ENCODE data around the gene PPP1R12C.

PPP1R12C gene

DNA sequence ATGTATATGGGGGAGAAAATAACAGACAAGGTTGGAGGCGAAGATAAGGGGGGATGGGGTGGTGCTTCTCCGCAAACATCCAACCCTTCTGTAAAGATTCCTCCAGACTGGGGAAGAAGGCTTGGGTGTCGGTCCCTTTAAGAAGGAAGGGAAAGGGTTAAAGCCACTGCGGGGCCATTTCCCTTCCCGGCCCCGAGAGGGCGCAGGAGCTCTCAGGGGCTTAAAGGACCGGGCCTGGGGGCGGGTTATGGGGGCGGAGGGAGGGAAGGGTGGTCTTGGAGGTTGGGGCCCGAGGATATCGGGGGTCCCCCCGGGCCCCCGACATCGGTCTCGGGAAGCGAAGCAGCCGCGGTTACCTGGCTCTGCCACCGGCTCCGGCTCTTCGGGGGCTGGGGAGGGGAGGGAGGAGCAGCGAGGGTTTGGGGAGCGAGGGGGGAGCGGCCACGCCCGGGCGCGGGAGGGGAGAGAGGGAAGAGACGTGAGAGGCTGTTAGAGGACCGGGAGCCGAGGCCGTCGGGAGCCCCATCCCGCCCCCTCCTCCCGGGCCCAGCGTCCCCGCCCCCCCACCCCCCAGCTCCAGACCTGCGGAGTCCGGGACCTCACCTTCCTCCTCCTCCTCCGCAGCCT lies 28.8 kb upstream of the PPP1R12C start:
- DNase-seq = peak; percentile 92

DNA sequence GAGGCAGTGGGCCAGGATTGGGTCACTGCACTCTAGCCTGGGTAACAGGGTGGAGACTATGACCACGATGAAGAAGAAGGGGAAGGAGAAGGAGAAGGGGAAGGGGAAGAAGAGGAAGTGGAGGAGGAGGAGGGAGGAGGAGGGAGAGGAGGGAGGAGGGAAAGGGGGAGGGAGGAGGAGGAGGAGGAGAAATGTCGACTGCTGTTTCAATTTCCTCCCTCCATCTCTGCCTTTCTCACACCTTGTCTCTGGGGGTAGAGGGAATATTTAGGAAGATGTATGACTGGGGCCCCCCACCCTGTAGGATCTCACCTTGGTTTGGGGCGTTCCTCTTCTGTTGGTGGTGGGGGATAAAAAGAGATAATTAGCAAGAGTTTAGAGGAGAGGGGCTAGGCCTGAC lies 27.8 kb upstream of the PPP1R12C start:
- DNase-seq = no peak

- DNase-seq = no peak
Observed at GRCh38 chr19:55141696-55142095, 24.3 kb upstream of the PPP1R12C start.

- no peak for DNase-seq
Observed at GRCh38 chr19:55137915-55138314, 20.5 kb upstream of the PPP1R12C start.

GRCh38 chr19:55136399-55137102 lies 19.1 kb upstream of the PPP1R12C start:
- no peak for DNase-seq

GRCh38 chr19:55134736-55135135 lies 17.3 kb upstream of the PPP1R12C start:
- DNase-seq = no peak

DNA sequence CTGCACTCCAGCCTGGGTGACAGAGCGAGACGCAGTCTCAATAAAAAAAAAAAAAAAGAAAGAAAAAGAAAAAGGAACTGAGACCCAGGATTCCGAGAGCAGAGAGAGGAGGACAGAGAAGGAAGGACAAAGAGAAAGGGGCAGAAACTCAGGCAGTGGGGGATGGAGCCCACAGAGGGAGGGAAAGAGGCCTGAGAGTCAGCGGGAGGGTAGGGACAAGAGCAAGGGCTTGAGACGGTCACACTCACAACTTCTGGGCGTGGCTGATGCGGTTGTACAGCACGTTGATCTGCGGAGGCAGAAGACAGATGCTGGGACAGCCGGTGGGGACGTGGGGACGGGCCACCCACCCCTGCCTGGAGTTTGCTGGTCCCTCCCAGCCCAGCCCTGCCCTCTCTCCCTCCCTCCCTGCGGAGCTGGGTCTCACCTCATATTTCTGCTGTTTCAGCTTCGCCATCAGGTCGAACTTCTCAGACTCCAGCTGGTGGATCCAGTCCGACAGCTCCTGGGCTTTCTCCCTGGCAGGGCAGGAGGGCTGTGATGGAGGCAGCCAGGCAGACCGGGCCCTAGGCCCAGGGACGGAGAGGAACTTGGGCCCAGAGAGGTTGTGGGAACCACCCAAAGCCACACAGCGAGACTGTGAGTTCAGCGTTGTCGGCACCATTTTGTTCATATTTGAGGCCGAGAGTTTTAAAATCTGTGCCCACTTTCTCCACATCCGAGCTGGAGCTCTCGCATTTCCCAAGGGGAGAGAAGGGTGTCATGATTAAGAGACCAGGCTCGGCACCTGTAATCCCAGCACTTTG lies 16.4 kb upstream of the PPP1R12C start:
- no peak for DNase-seq

DNA sequence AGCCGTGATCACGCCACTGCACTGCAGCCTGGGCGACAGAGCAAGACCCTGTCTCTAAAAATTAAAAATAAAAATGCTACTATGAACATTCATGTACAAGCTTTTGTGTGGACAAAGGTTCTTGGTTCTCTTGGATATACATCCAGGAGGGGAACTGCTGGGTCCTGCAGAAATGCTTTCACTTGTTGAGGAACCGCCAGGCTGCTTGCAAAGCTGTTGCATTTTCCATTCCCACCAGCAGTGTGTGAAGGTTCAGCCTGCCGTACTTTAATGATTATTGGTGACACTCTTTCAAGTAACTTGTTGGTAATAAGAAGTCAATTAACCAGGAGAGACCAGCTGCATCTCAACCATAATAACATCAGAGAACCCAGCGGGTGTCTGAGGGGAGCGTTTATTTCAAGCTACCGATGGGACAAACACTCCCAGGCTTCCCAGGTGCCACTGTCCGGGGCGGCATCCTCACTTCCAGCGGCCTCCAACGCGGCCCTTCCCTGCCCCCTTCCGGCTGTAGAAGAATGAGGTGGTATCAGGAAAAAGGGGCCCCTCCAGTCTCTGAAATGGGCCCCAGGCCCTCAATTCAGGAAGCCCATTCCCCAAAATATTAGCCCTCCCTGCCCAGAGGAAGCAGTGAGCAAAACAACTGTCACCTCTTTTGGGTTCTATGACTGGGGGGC lies 15.2 kb upstream of the PPP1R12C start:
- no peak for DNase-seq

DNA sequence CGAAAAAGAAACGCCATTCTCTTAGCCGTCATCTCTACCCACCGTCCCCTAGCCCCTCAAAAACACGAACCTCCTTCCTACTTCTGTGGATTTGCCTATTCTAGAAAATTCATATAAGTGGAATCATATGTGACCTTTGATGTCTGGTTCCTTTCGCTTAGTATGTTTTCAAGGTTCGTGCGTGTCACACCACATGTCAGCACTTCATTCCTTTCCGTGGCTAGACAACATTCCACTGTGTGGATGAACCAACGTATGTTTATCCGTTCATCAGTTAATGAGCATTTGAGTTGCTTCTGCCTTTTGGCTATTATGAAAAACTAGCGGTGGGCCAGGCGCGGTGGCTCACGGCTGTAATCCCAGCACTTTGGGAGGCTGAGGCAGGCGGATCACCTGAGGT lies 14.0 kb upstream of the PPP1R12C start:
- DNase-seq = no peak

GRCh38 chr19:55119053-55119452 lies 1.6 kb upstream of the PPP1R12C start:
- DNase-seq = no peak

DNA sequence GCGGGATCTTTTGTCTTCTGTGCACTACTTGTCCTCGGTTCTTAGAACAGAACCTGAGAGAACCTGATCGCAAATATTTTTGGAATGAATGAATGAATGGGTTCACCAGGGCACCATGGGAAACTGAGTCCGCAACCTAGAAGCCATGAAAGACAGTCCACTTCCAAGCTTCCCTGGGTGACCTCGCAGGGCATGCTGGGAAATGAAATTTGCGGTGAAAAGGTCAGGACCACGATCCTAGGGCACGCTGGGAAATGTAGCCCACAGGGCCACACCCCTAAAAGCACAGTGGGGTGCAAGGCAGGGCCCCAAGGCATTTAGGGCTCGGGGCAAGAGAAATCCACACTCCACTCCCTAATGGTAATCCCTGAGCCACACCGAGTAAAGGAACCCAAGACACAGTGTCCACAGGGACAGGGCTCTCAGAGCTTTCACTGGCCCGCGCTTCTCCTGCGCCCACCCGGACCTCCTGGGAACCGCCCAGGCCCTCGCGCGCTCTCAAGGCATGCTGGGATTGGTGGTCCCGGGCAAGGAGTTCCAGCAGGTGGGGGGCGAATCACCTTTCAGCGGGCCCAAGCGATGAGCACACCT lies 1.1 kb upstream of the PPP1R12C start:
- DNase-seq = peak; percentile 57

- peak; percentile 100 for DNase-seq
Observed at GRCh38 chr19:55117663-55118391, 390 bp upstream of the PPP1R12C start.

DNA sequence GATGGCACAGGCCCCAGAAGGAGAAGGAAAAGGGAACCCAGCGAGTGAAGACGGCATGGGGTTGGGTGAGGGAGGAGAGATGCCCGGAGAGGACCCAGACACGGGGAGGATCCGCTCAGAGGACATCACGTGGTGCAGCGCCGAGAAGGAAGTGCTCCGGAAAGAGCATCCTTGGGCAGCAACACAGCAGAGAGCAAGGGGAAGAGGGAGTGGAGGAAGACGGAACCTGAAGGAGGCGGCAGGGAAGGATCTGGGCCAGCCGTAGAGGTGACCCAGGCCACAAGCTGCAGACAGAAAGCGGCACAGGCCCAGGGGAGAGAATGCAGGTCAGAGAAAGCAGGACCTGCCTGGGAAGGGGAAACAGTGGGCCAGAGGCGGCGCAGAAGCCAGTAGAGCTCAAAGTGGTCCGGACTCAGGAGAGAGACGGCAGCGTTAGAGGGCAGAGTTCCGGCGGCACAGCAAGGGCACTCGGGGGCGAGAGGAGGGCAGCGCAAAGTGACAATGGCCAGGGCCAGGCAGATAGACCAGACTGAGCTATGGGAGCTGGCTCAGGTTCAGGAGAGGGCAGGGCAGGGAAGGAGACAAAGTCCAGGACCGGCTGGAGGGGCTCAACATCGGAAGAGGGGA lies 1.1 kb downstream of the PPP1R12C start:
- peak; percentile 88 for DNase-seq

GRCh38 chr19:55115446-55116065 lies 1.9 kb downstream of the PPP1R12C start:
- no peak for DNase-seq

GRCh38 chr19:55114566-55115145 lies 2.8 kb downstream of the PPP1R12C start:
- no peak for DNase-seq

DNA sequence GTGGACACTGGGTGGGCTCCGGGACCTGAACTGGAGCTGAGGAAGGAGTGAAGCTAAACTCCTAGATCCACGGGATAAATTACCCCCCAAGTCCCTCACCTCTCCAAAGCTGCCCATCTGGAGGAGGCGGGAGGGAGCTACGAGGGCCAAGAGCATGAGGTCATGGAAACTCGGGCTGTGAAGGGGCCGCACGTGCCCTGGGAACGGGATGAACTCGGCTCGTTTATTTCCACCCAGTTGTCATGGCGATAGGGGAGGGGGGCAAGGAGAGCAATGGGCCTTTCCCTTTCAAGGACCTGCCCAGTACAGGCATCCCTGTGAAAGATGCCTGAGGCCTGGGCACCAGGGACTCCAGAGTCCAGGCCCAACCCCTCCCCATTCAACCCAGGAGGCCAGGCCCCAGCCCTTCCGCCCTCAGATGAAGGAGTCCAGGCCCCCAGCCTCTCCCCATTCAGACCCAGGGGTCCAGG lies 3.8 kb downstream of the PPP1R12C start:
- peak; percentile 72 for DNase-seq

GRCh38 chr19:55112777-55113569 lies 4.5 kb downstream of the PPP1R12C start:
- no peak for DNase-seq

DNA sequence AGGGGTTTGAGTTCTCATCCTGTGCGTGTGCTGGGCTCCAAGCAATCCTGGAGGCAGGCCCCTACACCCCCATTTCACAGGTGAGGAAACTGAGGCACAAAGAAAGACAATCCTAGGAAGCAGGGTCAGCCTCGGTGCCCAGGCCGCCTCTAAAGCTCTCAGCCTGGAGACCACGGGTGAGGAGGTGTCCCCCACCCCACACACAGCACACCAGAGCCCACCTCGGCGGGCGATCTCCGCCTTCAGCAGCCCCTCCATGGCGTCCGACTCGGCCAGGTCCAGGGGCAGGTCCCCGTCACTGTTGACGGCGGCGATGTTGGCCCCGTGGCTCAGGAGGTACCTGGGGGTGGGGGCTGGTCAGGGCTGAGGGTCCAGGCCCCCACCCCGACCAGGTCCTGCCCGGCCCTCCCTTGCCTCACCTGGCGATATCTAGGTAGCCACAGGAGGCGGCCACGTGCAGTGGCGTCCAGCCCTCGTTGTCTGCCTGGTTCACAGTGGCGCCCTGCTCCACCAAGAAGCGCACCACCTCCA lies 5.1 kb downstream of the PPP1R12C start:
- DNase-seq = no peak

GRCh38 chr19:55111238-55111831 lies 6.1 kb downstream of the PPP1R12C start:
- no peak for DNase-seq

All from NCI-H2227 treated with DMSO at 0.1 percent for 48 hours (cell line).